Stromal cell of bone marrow (primary cell): Measurements from ENCODE around the gene FNDC3B.

Experiments
- DNase-seq: peaks from one replicate; pipeline ENCODE4 v3.0.0-alpha.2; 2012; ENCODE audit warnings: low read depth

FNDC3B gene

DNA sequence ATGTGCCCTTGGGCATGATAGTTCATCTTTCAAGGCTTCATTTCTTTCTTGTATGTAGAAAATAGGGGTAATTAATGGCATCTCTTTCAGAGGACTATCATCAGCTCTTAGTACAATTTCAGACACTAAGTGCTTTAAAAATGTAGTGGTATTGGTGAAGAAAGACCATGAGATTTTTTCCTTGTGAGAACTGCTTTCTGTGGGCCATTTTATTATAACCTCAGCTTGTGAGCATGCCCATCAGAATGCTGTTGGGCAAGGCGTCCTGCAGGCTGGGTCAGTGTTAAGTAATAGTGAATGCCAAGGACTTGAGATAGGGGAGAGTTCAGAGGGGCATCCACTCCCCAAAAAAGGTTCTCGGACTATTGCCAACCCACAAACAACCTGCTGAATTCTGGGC lies 221.0 kb downstream of the FNDC3B start:
- peak; percentile 24 for DNase-seq

DNA sequence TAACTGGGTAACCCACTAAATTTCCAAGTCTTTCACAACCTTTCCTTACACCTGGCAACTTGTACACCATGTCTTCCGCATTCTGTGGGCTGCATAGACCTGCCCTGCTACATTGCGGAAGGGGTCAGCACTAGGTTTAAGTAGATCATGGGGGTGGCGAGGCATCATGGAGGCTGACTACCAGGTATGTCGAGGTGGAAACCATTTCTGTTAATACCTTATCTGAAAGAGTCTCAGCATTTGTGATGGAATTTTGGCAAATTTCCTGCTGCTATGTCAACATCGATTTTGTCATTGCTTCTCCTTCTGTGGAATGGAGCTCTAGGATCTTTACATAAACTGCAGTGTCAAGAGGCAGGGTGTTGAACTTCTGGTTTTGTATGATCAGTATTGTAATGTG lies 221.7 kb downstream of the FNDC3B start:
- no peak for DNase-seq

GRCh38 chr3:172262991-172263608 lies 223.7 kb downstream of the FNDC3B start:
- DNase-seq = no peak

DNA sequence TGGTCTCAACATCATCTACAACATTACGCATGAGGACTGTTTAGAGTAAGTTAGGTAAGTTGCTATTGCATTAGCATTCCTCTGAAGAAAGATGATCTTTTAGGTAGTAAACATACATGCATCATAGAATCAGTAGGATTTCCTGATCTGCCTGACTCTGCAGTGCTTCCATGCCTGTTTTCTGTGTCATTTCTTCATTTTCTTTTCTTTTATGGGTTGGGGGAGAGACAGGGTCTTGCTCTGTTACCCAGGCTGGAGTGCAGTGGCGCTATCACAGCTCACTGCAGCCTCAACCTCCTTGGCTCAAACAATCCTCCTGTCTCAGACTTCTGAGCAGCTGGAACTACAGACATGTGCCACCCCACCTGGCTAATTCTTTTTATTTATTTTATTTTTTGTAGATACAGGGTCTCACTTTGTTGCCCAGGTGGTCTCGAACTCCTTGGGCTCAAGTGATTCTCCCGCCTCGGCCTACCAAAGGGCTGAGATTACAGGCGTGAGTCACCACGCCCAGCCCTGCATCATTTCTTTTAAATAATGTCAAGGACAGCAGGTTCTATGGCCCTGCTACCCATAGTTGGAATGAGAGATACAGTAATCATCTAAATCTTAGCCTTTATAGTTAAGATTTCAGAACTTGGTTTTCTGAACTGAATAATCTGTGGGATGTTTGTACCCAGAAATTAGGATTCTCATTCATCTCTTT lies 224.6 kb downstream of the FNDC3B start:
- no peak for DNase-seq

DNA sequence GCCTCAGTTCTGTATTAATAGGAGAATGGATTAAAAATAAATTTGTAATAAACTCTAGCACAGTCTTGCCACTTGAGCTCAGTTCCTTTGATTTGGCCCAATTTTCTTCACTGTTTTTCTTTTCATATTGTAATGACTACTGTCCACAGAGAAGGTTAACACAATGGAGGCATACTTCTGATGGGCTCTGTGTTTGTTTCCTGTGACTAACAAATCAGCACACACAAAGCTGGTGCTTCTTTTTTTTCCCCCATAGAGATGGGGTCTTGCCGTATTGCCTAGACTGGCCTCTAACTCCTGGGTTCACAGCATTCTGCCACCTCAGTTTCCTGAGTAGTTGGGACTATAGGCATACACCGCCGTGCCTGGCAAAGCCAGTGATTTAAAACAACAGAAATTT lies 226.7 kb downstream of the FNDC3B start:
- no peak for DNase-seq

- DNase-seq = no peak
Observed at GRCh38 chr3:172268425-172268824, 229.0 kb downstream of the FNDC3B start.

DNA sequence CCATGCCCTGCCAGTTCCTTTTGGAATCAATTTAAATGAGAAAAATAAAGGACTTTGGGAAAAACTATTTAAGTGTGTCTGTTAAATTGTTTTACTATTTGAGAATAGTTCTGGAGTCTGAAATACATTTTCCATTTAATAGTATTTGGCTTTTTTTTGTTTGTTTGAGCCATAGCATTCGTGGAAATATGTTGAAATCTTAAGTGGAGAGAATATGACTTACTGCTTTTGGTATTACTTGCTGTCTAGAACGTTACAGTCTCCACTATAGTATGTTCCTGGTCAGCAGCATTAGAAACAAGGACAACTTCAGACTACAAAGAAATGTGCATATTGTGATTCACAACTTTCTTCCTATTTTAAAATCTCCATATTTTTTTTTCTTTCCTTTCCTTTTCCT lies 229.5 kb downstream of the FNDC3B start:
- DNase-seq = no peak

DNA sequence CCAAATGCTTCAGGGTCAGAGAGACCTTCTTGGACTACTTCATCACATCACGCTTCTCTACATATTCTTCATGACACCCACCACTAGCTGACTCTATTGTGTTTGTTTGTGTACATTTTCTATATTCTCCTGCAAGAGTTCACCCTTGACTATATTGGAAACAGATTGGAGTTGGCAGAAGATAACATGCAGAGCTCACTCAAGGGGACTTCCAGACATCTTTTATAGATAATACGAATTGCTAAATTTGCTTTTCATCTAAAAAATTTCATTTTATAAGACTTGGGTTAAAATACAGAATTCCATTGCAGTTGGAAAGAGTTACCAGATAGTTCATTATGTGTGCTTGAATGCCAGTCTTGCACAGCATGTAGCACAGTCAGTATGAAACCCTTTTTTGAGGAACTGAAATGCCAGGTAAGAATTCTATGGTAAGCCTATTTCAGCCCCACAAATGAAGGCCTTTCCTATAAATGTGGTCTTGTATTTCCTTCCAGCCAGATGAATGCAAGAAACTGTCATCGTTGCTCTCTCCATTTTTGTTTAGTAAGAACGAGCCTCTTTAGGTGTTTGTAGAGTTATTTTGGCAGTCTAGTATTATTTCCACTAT lies 231.3 kb downstream of the FNDC3B start:
- no peak for DNase-seq

DNA sequence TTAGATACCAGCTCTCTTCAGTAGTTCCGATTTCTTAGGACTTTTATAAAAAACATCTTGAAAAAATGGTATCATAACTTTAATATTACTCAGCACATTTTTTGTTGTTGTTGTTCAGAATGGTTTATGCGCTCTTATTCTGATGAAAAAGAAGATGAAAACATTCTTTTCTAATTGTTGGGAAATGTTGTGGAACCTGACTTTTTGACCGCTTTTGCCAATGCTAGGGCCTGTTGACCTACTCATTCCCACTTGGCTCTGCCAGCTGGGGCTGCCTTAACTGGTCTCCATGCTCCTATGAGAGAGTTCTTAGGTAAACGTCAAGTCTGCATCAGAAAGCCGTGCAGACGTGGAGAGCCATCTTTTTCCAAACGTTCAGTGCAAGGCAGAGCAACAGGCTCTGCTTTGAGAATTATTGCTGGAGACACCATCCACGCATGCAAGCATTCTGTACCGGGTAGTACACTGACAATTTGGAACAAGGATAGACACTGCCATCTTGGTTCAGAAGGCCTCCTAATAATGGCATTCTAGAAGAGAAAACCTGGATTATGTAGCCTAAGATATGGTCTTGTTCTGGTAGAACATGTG lies 232.1 kb downstream of the FNDC3B start:
- DNase-seq = no peak

DNA sequence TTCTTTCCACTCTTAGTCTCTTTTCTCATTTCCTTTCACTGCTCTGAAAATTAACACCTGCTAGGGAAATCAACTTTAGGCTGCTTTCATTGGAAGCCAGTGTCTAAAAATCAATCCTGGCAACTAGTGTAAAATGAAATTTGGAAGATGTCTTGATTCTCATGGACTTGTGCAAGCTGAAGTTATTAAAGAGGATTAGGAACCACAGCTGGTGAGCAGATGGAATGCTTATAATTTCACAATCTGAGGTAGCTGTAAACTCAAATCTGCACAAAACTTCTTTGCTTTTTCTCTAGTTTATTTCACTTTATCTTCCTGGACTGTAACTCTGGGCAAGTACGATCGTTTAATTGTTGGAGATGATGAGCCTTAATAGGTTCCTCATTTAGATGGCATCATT lies 233.3 kb downstream of the FNDC3B start:
- no peak for DNase-seq

GRCh38 chr3:172273378-172273777 lies 234.0 kb downstream of the FNDC3B start:
- no peak for DNase-seq

GRCh38 chr3:172274906-172275305 lies 235.5 kb downstream of the FNDC3B start:
- no peak for DNase-seq

- no peak for DNase-seq
Observed at GRCh38 chr3:172275586-172275985, 236.2 kb downstream of the FNDC3B start.

DNA sequence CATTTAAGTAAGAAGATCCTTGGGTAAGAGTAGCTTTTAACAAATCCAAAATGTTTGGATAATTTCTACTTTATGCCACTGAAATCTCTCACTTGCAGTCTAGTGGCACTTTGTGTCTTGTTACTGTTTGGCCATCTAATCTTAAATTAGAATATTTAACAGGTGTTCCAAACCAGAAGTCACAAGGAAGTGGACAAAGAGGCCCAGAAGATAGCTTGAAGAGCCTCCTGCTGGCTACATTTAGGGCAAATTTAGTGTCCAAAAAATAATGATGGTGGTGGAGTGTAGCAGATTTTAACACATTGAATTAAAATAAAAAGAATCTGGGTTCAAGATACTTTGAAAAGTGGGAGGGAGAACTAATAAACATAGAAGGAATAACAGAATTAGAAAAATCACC lies 236.7 kb downstream of the FNDC3B start:
- no peak for DNase-seq

DNA sequence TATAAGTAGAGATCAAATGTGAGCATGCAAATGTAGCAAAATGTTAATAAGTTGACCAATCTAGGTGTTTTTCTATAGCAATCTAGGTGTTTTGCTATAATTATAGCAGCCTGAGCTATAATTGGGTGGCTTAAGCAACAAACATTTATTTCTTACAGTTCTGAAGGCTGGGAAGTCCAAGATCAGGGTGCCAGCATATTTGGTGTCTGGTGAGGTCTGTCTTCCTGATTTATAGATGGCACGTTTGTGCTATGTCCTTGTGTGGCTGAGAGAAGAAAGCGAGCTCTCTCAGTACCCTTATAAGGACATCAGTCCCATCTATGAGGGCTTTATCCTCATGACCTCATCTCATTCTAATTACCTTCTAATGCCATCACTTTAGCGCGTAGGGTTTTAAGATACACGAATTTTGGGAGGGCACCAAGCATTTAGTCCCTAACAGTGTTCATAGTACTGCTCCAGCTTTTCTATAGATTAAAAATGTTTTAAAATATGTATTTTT lies 237.8 kb downstream of the FNDC3B start:
- DNase-seq = no peak

DNA sequence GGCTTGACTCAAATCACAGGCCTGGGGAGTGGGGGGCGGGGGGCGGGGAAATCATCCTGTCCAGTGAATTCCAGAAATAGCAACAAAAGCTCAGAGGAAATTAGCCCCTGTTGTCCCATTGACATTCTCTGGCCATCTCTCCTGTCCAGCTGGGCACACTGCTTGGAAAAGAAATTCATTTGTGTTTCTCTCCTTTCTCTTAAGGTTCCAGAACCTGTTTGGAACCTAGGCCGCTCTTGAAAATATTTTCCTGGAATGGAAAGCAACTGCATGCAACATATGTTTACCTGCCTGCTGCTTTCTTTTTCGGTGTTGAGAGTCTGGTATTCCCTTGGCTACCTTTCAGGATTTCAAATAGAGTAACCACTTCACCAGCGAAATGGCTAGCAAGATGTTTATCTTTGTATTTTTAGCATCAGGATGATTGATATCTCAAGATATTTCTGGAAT lies 239.8 kb downstream of the FNDC3B start:
- DNase-seq = no peak

DNA sequence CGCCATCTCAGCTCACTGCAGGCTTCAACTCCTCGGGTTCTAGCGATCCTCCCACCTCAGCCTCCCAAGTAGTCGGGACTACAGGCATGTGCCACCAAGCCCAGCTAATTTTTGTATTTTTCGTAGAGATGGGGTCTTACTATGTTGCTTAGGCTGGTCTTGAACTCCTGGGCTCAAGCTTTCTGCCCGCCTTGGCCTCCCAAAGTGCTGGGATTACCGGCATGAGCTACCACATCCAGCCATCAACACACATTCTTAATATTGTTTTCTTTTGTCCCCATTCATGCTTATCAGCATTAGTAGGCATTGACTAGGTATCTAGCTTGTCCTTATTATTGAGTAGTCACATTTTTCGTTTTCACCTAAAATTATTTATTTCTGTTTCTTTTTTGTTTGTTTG lies 240.6 kb downstream of the FNDC3B start:
- no peak for DNase-seq

DNA sequence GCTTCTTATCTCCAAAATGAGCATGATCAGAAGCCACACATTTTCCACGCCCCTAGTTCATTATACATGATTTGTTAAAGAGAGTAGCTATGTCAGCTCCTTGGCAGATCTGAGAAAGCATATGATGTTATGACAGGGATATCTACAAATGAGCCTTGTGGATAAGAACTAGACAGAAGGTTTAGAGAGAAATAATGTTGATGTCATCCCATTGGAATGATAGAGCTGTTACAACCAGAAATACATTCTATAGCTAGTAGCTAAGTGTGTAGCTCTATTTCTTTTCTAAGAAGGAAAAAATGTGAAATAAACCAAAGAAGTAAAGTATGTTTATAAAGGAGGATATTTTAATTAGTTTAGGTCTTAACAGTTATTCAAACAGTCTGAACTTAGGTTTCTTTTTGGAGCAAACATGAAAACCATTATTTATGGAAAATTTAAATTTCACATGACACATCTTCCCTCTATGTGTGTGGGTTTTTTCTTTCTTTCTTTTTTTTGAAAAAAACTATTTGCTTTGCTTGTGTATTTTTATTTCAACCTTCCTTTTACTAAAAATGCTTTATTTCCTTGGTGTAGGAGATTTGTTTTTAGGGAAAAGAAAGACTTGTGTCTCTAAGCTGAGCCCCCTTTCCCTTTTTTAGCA lies 241.2 kb downstream of the FNDC3B start:
- DNase-seq = peak; percentile 47

DNA sequence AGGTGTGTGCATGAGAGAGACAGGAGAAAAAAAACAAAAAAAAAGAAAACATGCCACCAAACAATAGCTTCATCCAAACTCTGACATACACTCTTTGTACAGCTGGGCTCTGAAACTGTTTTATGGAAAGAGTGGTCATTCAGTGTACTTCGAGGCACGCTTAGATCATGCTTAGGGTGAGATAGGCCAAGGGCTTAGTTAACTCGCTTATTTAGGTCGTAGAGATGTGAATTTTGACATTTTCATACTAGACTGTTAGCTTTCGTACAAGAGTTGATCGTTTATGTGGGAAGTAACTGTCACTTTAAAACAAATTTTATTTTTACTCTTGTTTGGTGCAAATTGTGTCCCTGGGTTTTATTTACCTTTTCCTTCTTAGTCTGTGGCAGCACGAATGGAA lies 242.5 kb downstream of the FNDC3B start:
- no peak for DNase-seq

DNA sequence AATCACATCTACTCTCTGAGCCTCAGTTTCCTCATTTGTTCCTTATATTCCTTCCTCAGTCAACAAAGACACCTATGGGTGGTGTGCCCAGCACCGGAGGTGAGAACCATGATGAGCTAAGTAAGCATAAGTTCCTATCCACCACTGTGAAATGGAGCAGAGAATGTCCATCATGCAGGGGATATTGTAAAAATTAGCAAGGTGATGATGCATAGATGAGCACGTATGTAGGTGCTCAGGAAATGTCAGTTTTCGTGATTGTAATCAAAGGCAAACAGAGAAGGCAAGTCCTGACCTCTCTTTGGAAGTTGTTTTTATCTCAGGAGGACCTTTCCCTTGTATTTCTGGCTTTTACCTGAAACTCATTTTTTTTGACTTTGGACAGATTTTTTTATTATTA lies 243.5 kb downstream of the FNDC3B start:
- no peak for DNase-seq

DNA sequence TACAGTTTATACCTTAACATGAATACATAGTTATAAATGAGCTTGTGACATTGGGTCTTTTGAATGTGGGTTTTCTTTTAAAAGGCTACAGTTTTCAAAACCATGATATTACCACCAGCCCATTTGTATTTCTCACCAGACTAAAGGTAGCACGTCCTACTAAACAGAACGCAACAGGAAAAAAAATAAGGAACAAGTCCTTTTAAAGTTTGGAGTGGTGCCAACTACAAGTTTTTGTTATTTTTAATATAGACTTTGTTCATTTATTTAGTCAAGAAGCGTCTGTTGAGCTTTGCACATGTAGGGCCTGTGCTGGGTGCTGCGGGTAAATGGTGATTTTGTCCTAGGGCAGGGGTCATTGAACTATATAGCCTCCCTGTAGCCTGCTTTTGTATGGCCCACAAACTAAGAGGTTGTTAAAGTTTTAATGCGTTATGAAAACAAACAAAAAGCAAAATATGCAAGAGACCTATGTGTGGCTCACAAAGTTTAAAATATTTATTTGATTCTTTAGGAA lies 244.5 kb downstream of the FNDC3B start:
- no peak for DNase-seq

DNA sequence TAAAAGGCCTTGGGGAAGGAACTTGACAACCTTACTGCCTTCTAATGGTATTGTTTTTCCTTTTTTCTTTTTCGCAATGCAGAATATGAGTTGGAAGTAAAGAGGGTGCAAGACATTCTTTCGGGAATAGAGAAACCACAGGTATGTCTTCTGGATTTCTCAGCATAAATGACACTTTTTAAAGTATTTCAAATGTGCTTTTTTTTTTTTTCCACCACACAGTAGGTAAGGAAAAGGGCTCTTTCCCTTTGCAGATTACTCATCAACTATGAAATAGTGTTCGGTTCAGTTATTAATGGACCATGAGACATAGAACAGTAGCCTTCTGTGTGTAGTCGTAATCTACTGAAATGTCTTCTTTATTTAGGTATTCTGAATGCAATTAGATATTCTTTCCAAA lies 246.5 kb downstream of the FNDC3B start:
- peak; percentile 17 for DNase-seq
